Measurements from ENCODE around the gene COL15A1. TPM values are rescaled to one million over a fixed set of nuclear protein-coding genes. Genes with fewer than 3 reads are reported as not detected.

COL15A1 gene
- total RNA-seq, 1 donor from 2014 or later: 46.2 TPM

DNA sequence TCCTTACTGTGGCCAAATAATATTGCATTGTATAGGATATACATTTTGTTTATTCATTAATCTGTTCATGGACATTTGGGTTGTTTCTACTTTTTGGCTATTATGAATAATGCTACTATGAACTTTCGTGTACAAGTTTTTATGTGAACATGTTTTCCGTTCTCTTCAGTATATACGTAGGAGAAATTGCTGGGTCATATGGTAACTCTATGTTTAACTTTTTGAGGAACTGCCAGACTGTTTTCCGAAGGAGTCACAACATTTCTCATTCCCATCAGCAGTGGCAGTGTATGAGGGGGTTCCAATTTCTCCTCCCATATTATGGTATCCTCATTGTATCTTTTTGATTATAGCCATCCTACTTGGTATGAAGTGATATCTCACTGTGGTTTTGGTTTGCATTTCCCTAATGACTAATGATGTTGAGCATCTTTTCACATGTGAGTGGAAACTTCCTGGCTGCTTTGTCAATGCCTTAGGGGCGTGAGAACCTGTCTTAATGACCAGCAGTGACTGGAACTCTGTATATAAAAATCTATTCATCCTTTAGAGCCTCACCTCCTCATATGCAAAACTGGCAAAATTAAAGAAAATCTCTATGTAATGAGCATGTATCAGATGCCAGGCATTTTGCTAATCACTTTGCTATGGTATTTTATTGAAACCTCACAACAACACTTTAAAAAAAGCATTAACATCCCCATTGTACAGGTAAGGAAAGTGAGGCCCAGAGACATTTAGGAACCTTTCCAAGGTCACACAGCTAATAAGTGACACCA is 113.4 kb downstream of the COL15A1 start:
- DNase-seq (ENCODE audit: low spot score): no peak

DNA sequence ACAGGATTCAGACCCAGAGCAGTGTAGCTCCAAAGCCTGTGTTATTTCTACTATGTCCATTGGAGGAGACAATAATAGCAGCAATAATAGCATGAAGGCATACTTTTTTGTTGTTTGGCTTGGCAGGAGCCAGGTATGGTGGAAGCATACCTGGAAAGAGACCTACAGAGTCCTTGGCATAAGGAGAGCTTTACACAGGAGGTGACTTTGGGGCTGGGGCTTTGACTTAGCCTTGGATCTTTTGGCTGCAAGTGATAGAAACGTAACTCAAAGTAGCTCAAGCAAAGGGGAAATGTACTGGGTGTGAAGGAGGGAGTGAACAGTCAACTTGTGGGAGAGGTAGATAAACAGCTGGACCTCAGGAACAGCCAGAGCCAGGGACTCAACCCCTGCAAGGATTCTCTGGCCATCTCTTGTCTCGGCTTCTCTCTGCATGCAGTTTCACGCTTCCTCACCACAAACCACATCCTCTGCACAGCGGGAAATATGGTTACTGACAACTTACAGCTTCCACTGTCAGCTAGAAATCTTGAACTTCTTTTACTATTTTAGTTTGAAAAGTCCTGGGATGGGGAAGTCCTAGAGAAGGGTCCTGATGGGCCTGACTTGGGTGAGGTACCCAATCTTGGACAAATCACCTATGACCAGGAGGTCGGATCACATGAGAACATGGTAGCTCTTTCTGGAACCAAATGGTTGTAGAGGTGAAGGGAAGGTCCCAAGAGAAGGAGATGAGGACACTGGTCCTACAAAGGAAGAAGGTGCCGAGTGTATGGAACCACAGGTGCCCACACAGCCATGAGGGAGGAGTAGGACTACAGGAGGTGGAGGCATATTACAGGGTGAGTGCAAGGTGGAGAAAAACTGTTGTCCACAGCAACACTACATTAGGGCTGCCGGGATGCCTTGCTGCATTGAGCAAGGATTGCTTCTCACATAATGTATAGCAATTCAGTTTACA is 114.2 kb downstream of the COL15A1 start:
- DNase-seq (ENCODE audit: low spot score): peak; percentile 61

DNA sequence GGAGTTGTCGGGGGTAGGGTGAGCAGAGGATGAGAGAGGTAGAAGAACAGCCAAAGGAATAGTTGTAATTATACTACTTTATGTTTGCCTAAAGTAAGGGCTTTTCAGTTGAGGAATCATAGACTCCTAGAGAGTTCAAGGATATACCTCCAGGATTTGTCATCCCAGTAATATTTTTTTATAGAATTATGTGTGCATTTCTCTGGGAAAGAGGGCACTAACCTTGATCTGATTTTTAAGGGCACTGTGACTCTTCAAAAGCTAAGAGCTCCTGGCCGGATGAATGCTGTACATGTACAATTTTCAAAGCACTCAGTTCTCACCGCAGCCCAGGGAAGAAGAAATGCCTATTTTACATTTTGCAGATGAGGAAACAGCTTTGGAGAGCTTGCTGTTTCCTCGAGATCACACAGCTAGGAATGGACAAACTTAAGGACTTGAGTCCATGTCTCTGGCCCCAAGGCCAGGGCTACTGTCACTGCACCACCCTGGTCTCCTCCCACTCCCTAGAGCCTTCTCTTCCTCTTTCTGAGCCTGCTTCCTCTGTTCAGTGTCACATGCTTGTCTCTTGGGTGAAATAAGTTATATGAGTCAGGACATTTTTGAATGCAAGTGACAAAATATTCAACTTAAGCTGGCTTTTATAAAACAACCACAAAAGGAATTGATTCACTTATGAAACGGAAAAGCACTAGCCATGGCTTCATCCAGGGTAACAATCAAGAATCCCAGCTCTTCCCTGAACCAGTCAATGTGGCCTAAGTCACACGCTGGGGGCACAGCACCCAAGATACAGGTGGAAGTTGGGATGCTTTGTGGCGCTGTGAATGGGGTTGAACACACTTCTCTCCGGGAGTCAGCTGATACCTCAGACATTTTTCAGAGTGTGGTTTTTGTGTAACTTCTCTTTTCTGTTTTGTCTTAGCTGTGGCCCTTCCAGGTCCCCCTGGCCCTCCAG is 115.5 kb downstream of the COL15A1 start:
- no peak for DNase-seq (ENCODE audit: low spot score)

DNA sequence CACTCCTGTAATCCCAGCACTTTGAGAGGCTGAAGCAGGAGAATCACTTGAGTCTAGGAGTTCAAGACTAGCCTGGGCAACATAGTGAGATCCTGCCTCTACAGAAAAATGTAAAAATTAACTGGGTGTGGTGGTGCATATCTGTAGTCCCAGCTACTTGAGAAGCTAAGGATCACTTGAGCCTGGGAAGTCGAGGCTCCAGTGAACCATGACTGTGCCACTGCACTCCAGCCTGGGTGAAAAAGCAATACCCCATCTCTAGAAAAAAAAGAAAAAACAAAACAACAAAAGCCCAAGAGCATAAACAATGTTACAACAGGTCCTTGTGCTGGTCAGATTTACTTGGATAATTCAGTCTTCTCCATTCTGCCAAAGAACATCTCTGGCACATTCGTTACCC is 116.9 kb downstream of the COL15A1 start:
- DNase-seq (ENCODE audit: low spot score): no peak

DNA sequence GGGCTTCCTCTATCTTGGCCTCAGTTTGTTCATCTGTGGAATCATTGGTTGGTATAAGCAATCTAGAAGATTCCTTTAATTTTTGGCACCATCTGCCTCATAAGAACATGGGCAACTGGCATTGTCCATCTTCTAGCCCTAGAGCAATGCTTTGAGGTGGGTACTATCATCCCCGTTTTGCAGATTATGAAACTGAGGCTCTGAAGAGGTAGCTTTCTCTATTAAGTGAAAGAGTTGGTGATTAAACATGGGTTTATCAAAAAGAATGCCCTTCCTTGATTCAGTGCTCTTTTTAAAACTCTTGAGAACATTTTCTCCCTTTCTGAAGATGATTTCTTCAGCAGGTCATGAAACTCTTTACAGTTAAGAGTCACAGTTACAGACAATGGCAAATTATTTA is 118.8 kb downstream of the COL15A1 start:
- no peak for DNase-seq (ENCODE audit: low spot score)

DNA sequence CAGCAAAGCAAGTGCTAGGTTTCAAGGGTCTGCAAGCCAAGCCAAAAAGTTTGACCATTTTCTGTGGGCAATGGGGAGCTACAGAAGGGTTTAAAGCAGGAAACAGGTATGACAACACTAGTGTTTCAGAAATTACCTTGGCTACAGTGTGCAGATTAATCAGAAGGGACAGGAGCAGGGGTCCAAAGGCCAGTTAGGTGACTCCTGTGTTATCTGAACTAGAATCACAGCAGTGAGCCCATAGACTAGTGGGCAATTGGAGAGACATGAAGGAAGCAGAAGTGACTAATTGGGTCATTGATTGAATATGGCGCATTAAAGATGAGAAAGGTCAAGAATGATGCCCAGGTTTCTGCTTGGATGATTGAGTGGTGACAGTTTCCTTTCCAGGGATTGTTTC is 119.8 kb downstream of the COL15A1 start:
- DNase-seq (ENCODE audit: low spot score): no peak

DNA sequence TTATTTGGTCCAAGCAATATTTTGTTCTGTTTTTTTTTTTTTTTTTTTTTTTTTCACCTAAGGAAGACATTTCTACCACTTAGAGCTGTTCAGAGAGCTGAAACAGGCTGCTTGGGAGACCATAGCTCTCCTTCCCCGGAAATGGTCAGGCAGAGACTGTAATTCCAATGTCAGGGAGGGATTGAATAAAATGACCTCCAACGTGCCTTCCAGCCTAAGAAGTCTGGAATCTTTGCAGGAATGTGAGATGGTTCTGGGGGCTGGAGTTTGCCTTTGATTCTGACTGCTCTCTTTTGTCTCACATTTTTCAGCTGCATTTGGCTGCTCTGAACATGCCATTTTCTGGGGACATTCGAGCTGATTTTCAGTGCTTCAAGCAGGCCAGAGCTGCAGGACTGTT is 122.9 kb downstream of the COL15A1 start:
- no peak for DNase-seq (ENCODE audit: low spot score)

DNA sequence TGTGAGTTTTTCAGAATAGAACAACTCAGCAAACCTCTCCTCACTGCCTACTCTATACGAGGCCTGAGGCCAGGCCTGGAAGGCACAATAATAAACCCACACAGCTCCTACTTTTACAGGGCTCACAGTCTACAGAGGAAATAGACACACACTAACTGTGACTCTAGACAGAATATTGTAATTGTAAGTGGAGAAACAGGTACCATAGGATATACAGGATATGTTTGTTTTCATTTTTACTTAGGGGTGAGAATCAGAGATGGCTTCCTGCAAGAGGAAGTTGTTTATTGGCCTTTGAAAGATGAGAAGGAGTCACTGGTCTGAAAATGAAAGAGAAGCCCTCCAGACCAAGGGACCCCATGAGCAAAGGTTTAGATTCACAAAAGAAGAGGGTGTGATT is 125.4 kb downstream of the COL15A1 start:
- DNase-seq (ENCODE audit: low spot score): no peak

DNA sequence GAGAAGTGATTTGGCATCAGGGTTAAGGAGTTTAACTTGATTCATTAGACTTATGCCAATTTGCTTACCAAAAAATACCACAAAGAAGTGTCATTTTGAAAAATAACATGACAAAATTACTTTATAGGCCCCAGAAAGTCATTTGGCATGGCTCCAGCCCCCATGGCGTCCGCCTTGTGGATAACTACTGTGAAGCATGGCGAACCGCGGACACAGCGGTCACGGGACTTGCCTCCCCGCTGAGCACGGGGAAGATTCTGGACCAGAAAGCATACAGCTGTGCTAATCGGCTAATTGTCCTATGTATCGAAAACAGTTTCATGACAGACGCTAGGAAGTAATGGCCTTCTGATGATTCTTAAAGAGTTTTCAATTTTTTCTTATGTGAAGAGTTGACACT is 125.8 kb downstream of the COL15A1 start:
- DNase-seq (ENCODE audit: low spot score): no peak

DNA sequence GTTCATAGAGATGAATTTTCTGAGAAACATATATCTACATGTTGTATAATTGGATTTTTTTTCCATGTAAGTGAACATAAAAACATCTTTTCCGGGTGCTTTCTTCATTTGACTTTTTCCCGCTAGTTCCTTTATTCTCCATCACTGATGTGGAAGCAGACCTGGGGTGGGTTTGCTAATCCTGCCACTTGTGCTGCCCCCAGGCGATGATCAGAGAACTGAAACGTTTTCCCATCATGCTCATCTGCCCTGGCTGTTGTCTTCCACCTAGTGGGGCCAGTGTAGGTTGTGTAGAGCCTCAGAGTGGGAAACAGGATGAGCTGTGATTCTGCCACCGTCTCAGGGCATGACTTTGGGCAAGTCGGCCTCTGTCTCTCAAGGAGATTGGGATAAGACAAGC is 127.0 kb downstream of the COL15A1 start:
- DNase-seq (ENCODE audit: low spot score): no peak

DNA sequence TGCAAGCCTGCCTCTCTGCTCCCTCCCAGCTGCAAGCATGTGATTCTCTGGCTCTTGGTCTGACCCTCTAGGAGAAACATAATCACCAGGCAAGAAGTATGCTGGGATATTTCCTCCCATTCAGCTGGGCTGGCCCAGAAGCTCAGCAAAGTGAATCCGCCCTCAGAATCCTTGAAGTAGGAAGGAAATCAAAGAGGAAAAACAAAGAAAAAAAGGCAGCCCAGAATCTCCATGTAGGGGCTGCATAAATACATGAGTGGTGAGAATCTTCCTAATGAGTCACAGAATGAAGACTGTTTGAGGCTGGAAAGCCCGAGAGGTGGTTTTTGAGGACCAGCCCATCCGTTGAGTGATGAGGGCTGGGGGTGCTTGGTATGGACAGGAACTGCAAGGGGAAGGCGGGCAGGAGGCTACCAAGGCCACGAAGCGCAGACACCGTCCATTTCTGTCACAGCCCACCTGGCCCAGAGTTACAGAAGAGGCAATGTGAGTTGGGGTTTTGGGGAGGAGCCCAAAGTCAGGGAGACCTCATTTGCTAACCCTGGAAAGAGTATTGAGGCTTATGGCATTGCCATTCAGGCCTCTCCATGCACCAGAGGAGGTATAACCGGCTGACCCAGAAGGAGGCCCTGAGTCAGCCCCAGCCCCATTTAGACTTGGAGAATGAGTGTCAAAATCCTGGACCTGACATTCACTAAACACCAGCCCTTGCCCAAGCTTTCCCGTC is 127.8 kb downstream of the COL15A1 start:
- no peak for DNase-seq (ENCODE audit: low spot score)

DNA sequence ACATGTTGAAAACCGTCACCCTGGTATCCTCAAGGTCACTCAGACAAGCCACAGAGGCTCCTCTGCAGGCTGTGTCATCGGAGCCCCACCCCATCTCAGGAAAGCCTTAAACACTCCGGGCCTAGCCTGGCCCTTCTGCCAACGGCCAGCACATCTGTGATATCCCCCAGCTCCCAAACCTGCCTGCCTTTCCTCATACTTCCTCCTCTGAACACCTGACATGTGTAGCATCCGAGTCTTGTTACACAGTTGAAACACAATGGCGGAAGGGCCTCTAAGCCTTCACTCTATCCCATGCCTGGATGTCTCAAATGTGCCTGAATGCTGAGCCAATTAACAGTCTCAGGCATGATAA is 128.3 kb downstream of the COL15A1 start:
- DNase-seq (ENCODE audit: low spot score): no peak

DNA sequence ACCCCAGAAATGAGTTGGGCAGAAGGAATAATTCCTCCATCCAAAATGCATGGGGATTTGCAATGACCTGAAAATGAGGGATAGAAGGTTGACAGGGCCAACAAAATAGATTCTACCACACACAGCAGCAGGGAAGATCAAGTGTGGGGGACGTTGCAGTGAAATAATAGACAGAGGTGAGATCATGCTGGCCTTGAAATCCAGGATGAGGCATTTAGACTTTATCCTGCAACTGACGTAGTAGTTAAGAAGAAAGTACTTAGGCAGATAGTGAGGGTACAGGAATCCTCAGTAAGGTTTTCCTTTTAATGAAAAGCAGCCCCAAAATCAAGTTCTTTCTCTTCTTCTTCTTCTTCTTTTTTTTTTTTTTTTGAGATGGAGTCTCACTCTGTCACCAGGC is 129.6 kb downstream of the COL15A1 start:
- no peak for DNase-seq (ENCODE audit: low spot score)

DNA sequence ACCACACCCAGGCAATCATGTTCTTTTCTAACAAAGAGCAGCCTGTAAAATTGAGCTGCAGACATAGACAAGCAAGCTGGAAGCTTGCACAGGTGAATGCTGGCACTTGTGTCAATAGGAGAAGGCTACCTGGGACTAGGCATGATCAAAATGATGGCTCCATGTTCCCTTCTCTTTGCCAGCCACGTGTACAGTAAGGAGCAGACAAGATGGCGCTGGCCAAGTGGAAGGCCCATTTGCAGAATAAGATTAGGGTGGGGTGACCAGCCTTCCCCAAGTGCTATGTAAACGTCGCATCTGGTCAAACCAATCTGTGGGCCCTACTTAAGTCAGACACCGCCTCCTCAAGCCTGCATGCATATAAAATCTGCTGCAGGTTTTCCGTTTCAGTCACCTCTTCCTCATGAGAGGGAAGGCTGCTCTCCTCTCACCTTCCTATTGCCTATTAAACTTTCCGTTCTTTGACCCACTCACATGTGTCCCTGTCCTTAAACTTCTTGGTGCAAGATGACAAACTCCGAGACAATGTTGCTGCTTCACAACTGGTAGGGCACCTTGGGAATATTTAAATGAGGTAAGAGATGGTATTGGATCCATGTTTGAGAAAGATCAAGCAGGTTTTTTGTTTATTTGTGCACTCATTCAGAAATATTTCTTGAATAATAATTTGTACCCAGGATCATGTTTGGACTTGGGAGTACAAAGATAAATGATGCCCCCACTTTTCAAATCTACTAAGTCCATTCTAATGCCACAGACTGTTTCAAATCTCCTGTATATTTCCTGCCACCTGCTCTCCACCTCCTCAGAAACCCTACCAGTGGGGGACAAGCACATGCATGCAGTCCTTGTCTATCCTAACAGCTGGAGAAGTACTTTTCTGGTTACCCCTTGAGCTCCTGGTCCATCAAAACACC is 130.5 kb downstream of the COL15A1 start:
- no peak for DNase-seq (ENCODE audit: low spot score)

DNA sequence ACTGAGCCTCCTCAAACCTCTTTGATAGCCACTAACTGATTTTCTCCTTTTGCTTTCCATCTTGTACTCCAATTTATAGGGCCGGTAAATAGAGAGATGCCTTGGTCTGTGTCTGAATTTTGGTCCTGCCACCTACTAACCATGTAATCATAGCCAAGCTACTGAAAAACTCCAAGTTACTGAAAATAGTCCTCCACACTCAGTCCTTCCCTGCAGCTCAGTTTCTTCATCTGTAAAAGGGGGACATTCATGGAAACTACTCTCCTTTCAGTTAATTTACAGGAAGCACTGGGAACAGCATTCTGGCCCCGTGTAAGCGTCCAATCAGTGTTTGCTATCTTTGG is 131.2 kb downstream of the COL15A1 start:
- no peak for DNase-seq (ENCODE audit: low spot score)

DNA sequence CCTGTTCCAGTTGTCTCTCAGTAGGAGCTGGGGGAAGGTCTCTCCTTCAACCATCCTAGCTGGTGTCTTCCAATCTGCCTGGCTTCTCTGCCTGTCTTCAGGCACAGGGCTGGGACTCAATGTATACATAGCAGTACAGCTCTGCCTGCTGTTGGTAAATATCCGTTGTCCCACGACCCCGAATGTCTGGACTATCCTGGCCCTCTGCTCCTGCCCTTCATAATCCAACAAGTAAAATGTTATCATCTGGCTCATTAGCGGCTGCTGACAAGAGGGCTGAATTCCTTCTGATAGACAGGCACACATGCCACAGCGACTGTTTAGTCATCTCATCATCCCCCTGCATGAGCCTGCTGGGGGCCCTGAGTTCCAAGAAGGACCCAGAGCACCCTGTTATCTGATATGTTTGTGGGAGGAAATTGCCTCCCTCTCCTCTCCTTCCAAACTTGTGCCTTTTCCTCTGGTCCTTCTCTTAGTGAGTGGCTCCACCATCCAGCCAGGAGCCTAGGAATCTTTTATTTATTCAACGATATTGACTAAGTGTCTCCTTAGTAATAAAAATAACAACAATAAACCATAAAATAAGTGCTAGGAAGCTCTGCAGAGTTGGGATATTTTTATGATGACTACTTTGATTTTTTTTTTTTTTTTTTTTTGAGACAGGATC is 131.7 kb downstream of the COL15A1 start:
- no peak for DNase-seq (ENCODE audit: low spot score)

DNA sequence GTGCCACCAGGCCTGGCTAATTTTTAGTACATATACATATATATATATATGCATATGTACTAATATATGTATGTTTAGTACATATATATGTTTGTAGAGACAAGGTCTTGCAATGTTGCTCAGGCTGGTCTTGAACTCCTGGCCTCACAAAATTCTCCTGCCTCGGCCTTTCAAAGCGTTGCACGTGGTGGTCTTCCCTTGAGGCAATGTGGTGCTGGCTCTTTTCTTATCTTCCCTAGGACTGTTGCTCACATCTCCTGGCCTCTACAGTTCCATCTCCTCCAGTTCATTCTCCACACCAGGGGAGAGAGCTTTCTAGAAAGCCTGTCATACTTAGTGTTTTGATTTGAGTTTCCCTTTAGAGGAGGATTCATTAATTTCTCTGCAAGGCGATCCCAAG is 132.3 kb downstream of the COL15A1 start:
- no peak for DNase-seq (ENCODE audit: low spot score)

DNA sequence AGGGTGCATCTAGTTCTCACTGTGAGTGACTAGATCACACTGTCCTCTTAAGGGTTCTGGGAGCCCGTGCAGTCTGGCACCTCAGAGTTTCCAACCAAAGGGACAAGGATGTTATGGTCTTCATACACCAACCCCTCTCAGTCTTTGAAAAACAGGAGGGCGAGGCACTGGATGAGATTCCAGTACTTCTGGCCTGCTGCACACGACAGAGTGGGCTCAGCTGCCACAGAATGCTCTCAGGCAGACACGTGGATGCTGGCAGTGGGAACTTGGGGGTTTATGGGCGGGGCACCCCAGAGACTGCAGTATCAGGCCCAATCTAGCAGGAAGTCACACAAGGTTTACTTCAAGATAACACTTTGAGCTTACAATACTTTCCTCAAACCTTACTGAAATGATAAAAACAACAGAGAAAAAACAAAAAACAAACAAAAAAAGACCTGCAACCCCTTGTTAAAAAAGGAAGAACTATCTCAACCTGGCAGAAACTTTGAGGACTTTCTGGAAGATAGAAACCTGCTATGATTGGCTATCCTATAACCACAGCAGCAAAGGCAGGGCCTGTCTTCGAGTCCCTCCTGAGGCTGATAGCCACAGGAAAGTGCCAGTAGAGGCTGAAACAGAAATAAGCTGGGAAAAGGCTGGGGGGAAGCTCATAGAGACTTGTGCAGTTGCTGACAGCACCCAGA is 132.9 kb downstream of the COL15A1 start:
- peak; percentile 22 for DNase-seq (ENCODE audit: low spot score)

DNA sequence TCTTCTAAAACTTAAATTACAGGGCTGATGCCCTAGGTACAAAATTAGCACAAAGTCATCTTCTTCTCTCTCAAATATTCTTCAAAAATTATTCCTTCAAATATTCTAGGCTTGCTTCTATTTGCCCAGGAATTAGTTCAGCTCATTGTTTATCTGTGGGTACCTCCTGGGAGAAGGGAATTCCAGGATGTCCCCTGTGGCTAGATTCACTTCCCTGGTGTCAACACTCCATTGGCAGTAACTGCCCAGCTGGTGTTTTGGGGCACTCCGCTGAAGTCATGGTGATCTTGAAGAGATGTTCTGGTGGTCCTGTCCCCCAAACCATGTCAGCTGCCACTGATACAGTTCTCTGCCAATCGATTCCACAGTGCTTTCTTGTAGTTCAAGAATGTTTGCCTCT is 135.0 kb downstream of the COL15A1 start:
- no peak for DNase-seq (ENCODE audit: low spot score)

Measured in mucosa of gallbladder (tissue), 1 donor.